ENCODE measurements around the gene KCNIP1. TPM values are rescaled to one million over a fixed set of nuclear protein-coding genes. Genes with fewer than 3 reads are reported as not detected.

KCNIP1 gene
- total and polyA plus RNA-seq, 2 of the 13 experiments (the other 11 are each of a cell fraction or from before 2014, with no cell fraction given): not detected

DNA sequence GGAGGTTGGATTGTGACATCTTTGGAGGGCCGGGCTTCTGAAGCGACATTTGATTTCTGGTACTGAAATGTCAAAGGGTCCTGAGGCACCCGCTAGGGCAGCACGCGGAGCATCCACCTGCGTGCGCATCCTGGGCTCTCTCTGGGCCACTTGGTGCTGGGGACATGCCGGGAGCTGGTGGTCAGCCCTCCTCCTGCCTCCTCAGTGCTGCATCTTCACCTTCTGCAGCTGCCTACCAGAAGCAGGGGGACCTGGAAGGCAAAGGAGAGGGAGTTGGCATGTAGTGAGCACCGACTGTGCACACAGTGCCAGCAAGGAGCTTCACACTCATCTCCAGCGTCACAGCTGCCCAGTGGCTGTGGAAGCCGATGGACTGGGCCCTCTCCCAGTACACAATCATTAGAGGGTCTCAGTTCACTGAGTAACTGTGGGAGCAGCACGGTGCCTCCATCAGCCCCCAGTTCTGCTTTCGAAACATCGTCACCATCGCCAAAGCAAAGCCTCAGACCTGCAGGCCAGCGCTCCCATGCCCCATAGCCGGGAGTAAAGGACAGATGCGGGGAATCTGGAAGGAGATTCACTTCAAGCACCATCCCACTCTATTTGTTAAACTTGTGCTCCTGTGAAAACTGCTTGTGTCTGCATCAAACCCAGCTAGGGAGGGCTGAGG, 138.4 kb downstream of the KCNIP1 start:
- 13% methylated on average over 10 of the region's 18 CpGs for WGBS (ENCODE audit: low lambda C conversion rate)
- H3K27ac ChIP-seq (ENCODE audit: extremely low read length, insufficient read depth, low read length): no peak overlapping the region
- H4K20me1 ChIP-seq (ENCODE audit: insufficient read depth, low read length): no peaks in the 10 kb centered on the region
- no peaks in the 10 kb centered on the region for H3K4me1 ChIP-seq (ENCODE audit: insufficient read depth, low read length)
- H3K9me3 ChIP-seq (ENCODE audit: low read length): no peaks in the 10 kb centered on the region
- ChIA-PET POLR2A (no interaction called here), CTCF (ENCODE audit: low intra/inter-chr PET ratio, low total read pairs) (no interaction called here)
- no peak overlapping the region for H3K4me3 ChIP-seq (replicated peaks in 1 of 3; ENCODE audit: insufficient read depth in 1 of 3, low read depth in 2 of 3, low read length in 3 of 3)
- TF ChIP-seq ARNT2 (CRISPR knock-in tag; IDR thresholded peaks at IDR 0.05; ENCODE audit: low read depth) (no peak), TRIM24 (CRISPR knock-in tag; IDR thresholded peaks at IDR 0.05) (no peak), FOXM1 (CRISPR knock-in tag; IDR thresholded peaks at IDR 0.05) (no peak), POLR2AphosphoS2 (IDR thresholded peaks at IDR 0.05; ENCODE audit: low read depth, low read length) (no peak), HHEX (CRISPR knock-in tag; IDR thresholded peaks at IDR 0.05) (no peak), HOXA9 (CRISPR knock-in tag; IDR thresholded peaks at IDR 0.05; ENCODE audit: borderline replicate concordance) (no peak)
- H3K36me3 ChIP-seq (replicated peaks in 1 of 2; ENCODE audit: control insufficient read depth in 1 of 2, insufficient read depth in 2 of 2, low read length in 2 of 2): no peaks in the 10 kb centered on the region
- no peak overlapping the region for H3K9ac ChIP-seq (ENCODE audit: insufficient read depth, low read depth, low read length)
- DNase-seq (ENCODE audit: low spot score) (no peak), FAIRE-seq (no peak), ATAC-seq (no peak)
- peaks cover 2 to 24% of the 10 kb centered on the region in 2 experiments; a peak in 2 of 5 replicates for H3K27me3 ChIP-seq (ENCODE audit: control insufficient read depth in 1 of 2, insufficient read depth in 2 of 2, low read length in 2 of 2)
- BruUV-seq (replicated peaks): no TSS peak
- H3K79me2 ChIP-seq (ENCODE audit: insufficient read depth, low read length): no peaks in the 10 kb centered on the region
- intact Hi-C loops (cut with micrococcal nuclease; ENCODE audit: unreplicated experiment): no loop called here
- in situ Hi-C loops (cut with HindIII; ENCODE audit: extremely low pct_ligation_motif_present, low pct_unique_long_range_greater_than_20kb): no loop called here
- H3K4me2 ChIP-seq (ENCODE audit: low read depth, low read length): no peak overlapping the region
- H2AFZ ChIP-seq (ENCODE audit: low read length): no peak overlapping the region

DNA sequence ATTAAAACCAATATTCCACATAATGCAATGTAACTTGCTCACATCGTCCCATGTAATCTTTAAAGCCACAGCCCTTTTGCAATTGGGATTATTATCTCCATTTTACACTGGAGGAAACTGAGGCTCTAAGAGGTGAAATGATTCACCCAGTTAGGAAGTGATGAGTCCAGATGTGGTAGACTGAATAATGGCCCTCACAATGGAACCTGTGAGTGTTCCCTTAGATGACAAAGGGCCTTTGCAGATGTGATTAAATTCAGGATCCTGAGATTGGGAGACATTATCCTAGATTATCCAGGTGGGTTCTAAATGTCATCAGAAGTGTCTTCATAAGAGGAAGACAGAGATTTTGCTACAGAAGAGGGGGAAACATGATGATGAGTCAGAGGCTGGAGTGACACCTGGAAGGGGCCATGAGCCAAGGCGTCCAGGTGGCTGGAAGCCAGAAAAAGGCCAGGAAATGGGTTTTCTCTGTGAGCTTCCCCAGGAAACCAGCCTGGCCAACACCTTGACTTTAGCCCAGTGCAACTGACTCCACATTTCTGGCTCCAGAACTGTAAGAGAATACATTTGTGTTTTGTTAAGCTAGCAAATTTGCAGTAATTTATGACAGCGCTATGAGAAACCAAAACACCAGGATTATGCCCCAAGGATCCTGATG, 139.1 kb downstream of the KCNIP1 start:
- Histone ChIP-seq H2AFZ (ENCODE audit: low read length) (no peak overlapping the region), H3K79me2 (ENCODE audit: insufficient read depth, low read length) (no peaks in the 10 kb centered on the region), H3K27ac (ENCODE audit: extremely low read length, insufficient read depth, low read length) (no peak overlapping the region), H3K4me1 (ENCODE audit: insufficient read depth, low read length) (no peaks in the 10 kb centered on the region), H3K9me3 (ENCODE audit: low read length) (no peaks in the 10 kb centered on the region), H3K9ac (ENCODE audit: insufficient read depth, low read depth, low read length) (no peak overlapping the region), H3K4me2 (ENCODE audit: low read depth, low read length) (no peak overlapping the region), H3K4me3 (replicated peaks in 1 of 3; ENCODE audit: insufficient read depth in 1 of 3, low read depth in 2 of 3, low read length in 3 of 3) (no peak overlapping the region), H4K20me1 (ENCODE audit: insufficient read depth, low read length) (no peaks in the 10 kb centered on the region), H3K27me3 (ENCODE audit: control insufficient read depth in 1 of 2, insufficient read depth in 2 of 2, low read length in 2 of 2) (peaks cover 2 to 24% of the 10 kb centered on the region in 2 experiments; a peak in 2 of 5 replicates), H3K36me3 (replicated peaks in 1 of 2; ENCODE audit: control insufficient read depth in 1 of 2, insufficient read depth in 2 of 2, low read length in 2 of 2) (no peaks in the 10 kb centered on the region)
- CTCF ChIA-PET (ENCODE audit: low intra/inter-chr PET ratio, low total read pairs): no interaction called here
- no peak for DNase-seq (ENCODE audit: low spot score)
- WGBS (ENCODE audit: low lambda C conversion rate): 43% methylated on average over 3 of the region's 3 CpGs
- no TSS peak for BruUV-seq (replicated peaks)
- no peak for FAIRE-seq
- intact Hi-C loops (cut with micrococcal nuclease; ENCODE audit: unreplicated experiment) (no loop called here), in situ Hi-C loops (cut with HindIII; ENCODE audit: extremely low pct_ligation_motif_present, low pct_unique_long_range_greater_than_20kb) (no loop called here)
- POLR2A ChIA-PET: no interaction called here
- no peak for ATAC-seq
- TF ChIP-seq ZNF607 (CRISPR knock-in tag; IDR thresholded peaks at IDR 0.05; ENCODE audit: borderline replicate concordance) (no peak), ZNF331 (CRISPR knock-in tag; IDR thresholded peaks at IDR 0.05) (no peak), ZNF33B (CRISPR knock-in tag; IDR thresholded peaks at IDR 0.05) (no peak), SYNCRIP (IDR thresholded peaks at IDR 0.05; ENCODE audit: insufficient read depth, low read depth, low read length) (no peak), ZNF572 (CRISPR knock-in tag; IDR thresholded peaks at IDR 0.05) (no peak)
- TF ChIP-seq, protein P1, sequence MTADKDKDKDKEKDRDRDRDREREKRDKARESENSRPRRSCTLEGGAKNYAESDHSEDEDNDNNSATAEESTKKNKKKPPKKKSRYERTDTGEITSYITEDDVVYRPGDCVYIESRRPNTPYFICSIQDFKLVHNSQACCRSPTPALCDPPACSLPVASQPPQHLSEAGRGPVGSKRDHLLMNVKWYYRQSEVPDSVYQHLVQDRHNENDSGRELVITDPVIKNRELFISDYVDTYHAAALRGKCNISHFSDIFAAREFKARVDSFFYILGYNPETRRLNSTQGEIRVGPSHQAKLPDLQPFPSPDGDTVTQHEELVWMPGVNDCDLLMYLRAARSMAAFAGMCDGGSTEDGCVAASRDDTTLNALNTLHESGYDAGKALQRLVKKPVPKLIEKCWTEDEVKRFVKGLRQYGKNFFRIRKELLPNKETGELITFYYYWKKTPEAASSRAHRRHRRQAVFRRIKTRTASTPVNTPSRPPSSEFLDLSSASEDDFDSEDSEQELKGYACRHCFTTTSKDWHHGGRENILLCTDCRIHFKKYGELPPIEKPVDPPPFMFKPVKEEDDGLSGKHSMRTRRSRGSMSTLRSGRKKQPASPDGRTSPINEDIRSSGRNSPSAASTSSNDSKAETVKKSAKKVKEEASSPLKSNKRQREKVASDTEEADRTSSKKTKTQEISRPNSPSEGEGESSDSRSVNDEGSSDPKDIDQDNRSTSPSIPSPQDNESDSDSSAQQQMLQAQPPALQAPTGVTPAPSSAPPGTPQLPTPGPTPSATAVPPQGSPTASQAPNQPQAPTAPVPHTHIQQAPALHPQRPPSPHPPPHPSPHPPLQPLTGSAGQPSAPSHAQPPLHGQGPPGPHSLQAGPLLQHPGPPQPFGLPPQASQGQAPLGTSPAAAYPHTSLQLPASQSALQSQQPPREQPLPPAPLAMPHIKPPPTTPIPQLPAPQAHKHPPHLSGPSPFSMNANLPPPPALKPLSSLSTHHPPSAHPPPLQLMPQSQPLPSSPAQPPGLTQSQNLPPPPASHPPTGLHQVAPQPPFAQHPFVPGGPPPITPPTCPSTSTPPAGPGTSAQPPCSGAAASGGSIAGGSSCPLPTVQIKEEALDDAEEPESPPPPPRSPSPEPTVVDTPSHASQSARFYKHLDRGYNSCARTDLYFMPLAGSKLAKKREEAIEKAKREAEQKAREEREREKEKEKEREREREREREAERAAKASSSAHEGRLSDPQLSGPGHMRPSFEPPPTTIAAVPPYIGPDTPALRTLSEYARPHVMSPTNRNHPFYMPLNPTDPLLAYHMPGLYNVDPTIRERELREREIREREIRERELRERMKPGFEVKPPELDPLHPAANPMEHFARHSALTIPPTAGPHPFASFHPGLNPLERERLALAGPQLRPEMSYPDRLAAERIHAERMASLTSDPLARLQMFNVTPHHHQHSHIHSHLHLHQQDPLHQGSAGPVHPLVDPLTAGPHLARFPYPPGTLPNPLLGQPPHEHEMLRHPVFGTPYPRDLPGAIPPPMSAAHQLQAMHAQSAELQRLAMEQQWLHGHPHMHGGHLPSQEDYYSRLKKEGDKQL (CRISPR knock-in tag; IDR thresholded peaks at IDR 0.05; ENCODE audit: low read depth): no peak

Measured in HepG2 (cell line).